Prostate gland (tissue), 2 donors: ENCODE measurements around the gene TCF12.

Experiments used
- CTCF ChIP-seq, 4 experiments: fragments of 200-600 bp in 2 of 4; fragments of 450-650 bp in 2 of 4; sonication (generic) in 2 of 4; IDR thresholded peaks; 1 replicate in 3 of 4; 2 replicates in 1 of 4; pipeline ENCODE4 v1.5.1; 2016 to 2019; ENCODE audit warnings: antibody characterized with exemption in 4 of 4, mild to moderate bottlenecking in 2 of 4, moderate library complexity in 2 of 4
- POLR2A ChIP-seq: fragments of 450-650 bp; IDR thresholded peaks from one replicate; pipeline ENCODE4 v1.6.1; 2016; ENCODE audit warnings: antibody characterized with exemption, mild to moderate bottlenecking
- POLR2AphosphoS5 ChIP-seq: sonication (generic); formaldehyde crosslinking; IDR thresholded peaks from one replicate; pipeline ENCODE4 v1.6.1; 2017; ENCODE audit warnings: antibody characterized with exemption

GRCh38 chr15:57309856-57310760 is 391.7 kb downstream of the TCF12 start:
- no peak for TF ChIP-seq POLR2AphosphoS5
- TF ChIP-seq CTCF (IDR thresholded peaks at IDR 0.05), result no peak
- TF ChIP-seq POLR2A, result no peak
